SU-DHL-6 (cell line): ENCODE measurements around the gene BCORL1.

Experiments used
- H2AFZ ChIP-seq: fragments of 200-600 bp; sonication (generic); 2 replicates; pipeline ENCODE4 v1.6.1; 2014; ENCODE audit warnings: low read depth, mild to moderate bottlenecking, moderate library complexity, mixed read lengths, antibody characterized with exemption, low read length; ENCODE audit not compliant: severe bottlenecking
- H3F3A ChIP-seq: fragments of 200-600 bp; shearing (Covaris generic); 2 replicates; pipeline ENCODE4 v1.6.0; 2016; ENCODE audit warnings: antibody characterized with exemption, mild to moderate bottlenecking; ENCODE audit not compliant: insufficient read depth
- H3K27ac ChIP-seq: fragments of 200-600 bp; sonication (generic); 2 replicates; pipeline ENCODE4 v1.5.1; 2016; ENCODE audit warnings: low read depth, mild to moderate bottlenecking, low read length, moderate library complexity, mixed read lengths
- H3K27me3 ChIP-seq: fragments of 200-600 bp; sonication (generic), shearing (Covaris generic); 2 replicates; pipeline ENCODE4 v1.6.0; 2014; ENCODE audit warnings: mild to moderate bottlenecking, low read length
- H3K36me3 ChIP-seq: fragments of 200-600 bp; sonication (generic); 2 replicates; pipeline ENCODE4 v1.6.1; 2014; ENCODE audit warnings: mild to moderate bottlenecking, low read length, mixed read lengths
- H3K4me2 ChIP-seq: fragments of 300-600, 200-600 bp; shearing (Covaris generic), sonication (generic); 2 replicates; pipeline ENCODE4 v1.6.0; 2014; ENCODE audit warnings: low read length, low read depth, mild to moderate bottlenecking; ENCODE audit not compliant: poor library complexity, severe bottlenecking
- H3K4me3 ChIP-seq: fragments of 200-600 bp; sonication (generic); 2 replicates; pipeline ENCODE4 v1.5.1; 2014; ENCODE audit warnings: antibody characterized with exemption, low read length, mild to moderate bottlenecking, mixed read lengths; ENCODE audit not compliant: insufficient read depth, poor library complexity, severe bottlenecking
- H3K79me2 ChIP-seq: fragments of 200-600 bp; sonication (generic); 2 replicates; pipeline ENCODE4 v1.6.1; 2014; ENCODE audit warnings: mild to moderate bottlenecking, low read length, moderate library complexity; ENCODE audit not compliant: insufficient read depth
- H3K9ac ChIP-seq: fragments of 200-600 bp; sonication (generic); 2 replicates; pipeline ENCODE4 v1.7.0; 2014; ENCODE audit warnings: mild to moderate bottlenecking, low read length
- H3K9me2 ChIP-seq: fragments of 200-600 bp; sonication (generic); replicated peaks from 2 replicates; pipeline ENCODE4 v1.6.1; 2014; ENCODE audit warnings: low read length; ENCODE audit not compliant: insufficient read depth
- H3K9me3 ChIP-seq: fragments of 200-600 bp; sonication (generic); 2 replicates; pipeline ENCODE4 v1.6.1; 2014; ENCODE audit warnings: low read length, mixed read lengths; ENCODE audit not compliant: insufficient read depth
- H4K20me1 ChIP-seq: fragments of 200-600 bp; sonication (generic); 2 replicates; pipeline ENCODE4 v1.6.1; 2014; ENCODE audit warnings: low read depth, mild to moderate bottlenecking, antibody characterized with exemption, low read length, moderate library complexity, mixed read lengths
- EZH2phosphoT487 ChIP-seq: fragments of 200-600 bp; sonication (generic), shearing (Covaris generic); conservative IDR thresholded peaks from 2 replicates; pipeline ENCODE4 v1.6.1; 2018; ENCODE audit warnings: mild to moderate bottlenecking, antibody characterized with exemption, low read length, moderate library complexity, mixed read lengths
- TF ChIP-seq, protein P1 (sequence below): fragments of 200-600 bp; sonication (generic); IDR thresholded peaks from one replicate; pipeline ENCODE4 v1.5.1; 2017; ENCODE audit warnings: antibody characterized with exemption, mild to moderate bottlenecking, low read length, moderate library complexity; ENCODE audit not compliant: insufficient read depth, poor library complexity, severe bottlenecking

Gene BCORL1

GRCh38 chrX:130055899-130056298 lies 73.5 kb downstream of the BCORL1 start:
- Histone ChIP-seq H3K27ac (no peak overlapping the region), H3K27me3 (no peaks in the 10 kb centered on the region), H3K79me2 (no peaks in the 10 kb centered on the region), H3F3A (no peaks in the 10 kb centered on the region), H4K20me1 (no peaks in the 10 kb centered on the region), H3K9ac (no peak overlapping the region), H2AFZ (no peak overlapping the region), H3K36me3 (no peaks in the 10 kb centered on the region), H3K4me2 (no peak overlapping the region), H3K4me3 (no peak overlapping the region), H3K9me3 (no peaks in the 10 kb centered on the region), H3K9me2 (no peaks in the 10 kb centered on the region)
- TF ChIP-seq, protein P1, sequence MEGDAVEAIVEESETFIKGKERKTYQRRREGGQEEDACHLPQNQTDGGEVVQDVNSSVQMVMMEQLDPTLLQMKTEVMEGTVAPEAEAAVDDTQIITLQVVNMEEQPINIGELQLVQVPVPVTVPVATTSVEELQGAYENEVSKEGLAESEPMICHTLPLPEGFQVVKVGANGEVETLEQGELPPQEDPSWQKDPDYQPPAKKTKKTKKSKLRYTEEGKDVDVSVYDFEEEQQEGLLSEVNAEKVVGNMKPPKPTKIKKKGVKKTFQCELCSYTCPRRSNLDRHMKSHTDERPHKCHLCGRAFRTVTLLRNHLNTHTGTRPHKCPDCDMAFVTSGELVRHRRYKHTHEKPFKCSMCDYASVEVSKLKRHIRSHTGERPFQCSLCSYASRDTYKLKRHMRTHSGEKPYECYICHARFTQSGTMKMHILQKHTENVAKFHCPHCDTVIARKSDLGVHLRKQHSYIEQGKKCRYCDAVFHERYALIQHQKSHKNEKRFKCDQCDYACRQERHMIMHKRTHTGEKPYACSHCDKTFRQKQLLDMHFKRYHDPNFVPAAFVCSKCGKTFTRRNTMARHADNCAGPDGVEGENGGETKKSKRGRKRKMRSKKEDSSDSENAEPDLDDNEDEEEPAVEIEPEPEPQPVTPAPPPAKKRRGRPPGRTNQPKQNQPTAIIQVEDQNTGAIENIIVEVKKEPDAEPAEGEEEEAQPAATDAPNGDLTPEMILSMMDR, result no peak
- no peak for TF ChIP-seq EZH2phosphoT487

DNA sequence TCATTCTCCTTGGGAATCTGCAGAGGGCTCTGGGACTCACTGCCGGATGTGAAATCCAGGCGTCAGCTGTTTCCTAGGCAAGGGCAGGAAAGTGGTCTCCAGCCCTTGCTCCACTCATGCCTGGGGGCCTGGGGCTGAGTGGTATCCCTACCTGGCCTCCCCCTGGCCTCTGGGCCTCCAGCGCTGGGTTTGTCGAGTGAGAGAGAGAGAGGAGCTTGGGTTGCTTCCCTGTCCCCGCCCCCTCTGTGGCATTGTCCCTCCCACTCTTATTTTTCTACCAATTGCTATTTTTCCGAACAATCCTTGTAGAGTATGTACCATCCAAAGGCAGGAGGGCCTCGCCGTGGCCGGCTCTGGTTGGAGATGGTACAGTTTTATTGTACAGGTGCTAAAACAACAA lies 74.8 kb downstream of the BCORL1 start:
- no peaks in the 10 kb centered on the region for H3K9me3 ChIP-seq
- no peaks in the 10 kb centered on the region for H3K36me3 ChIP-seq
- H3K4me2 ChIP-seq, result no peak overlapping the region
- H2AFZ ChIP-seq, result no peak overlapping the region
- no peaks in the 10 kb centered on the region for H3K79me2 ChIP-seq
- no peaks in the 10 kb centered on the region for H3K27me3 ChIP-seq
- no peaks in the 10 kb centered on the region for H4K20me1 ChIP-seq
- no peaks in the 10 kb centered on the region for H3K9me2 ChIP-seq
- no peak overlapping the region for H3K4me3 ChIP-seq
- no peak overlapping the region for H3K9ac ChIP-seq
- H3F3A ChIP-seq, result no peaks in the 10 kb centered on the region
- H3K27ac ChIP-seq, result no peak overlapping the region
- TF ChIP-seq, protein P1, result no peak
- no peak for TF ChIP-seq EZH2phosphoT487

GRCh38 chrX:130058652-130059051 lies 76.2 kb downstream of the BCORL1 start:
- H3K4me3 ChIP-seq, result no peak overlapping the region
- H3K36me3 ChIP-seq, result no peaks in the 10 kb centered on the region
- no peaks in the 10 kb centered on the region for H4K20me1 ChIP-seq
- no peaks in the 10 kb centered on the region for H3K79me2 ChIP-seq
- H3F3A ChIP-seq, result no peaks in the 10 kb centered on the region
- H3K4me2 ChIP-seq, result no peak overlapping the region
- no peak overlapping the region for H3K27ac ChIP-seq
- no peaks in the 10 kb centered on the region for H3K27me3 ChIP-seq
- H2AFZ ChIP-seq, result no peak overlapping the region
- no peaks in the 10 kb centered on the region for H3K9me2 ChIP-seq
- no peak overlapping the region for H3K9ac ChIP-seq
- no peaks in the 10 kb centered on the region for H3K9me3 ChIP-seq
- no peak for TF ChIP-seq EZH2phosphoT487
- TF ChIP-seq, protein P1, result no peak
